GM18868 (cell line): Measurements from ENCODE around the gene ACAP1.
A peak's percentile ranks its signal among the peaks of the same experiment; 100 is the strongest.

Source experiments
- ATAC-seq: cut with Tn5 transposase; IDR thresholded peaks from one replicate; pipeline ENCODE4 v1.9.1; 2021; ENCODE audit warnings: mild to moderate bottlenecking, moderate library complexity; ENCODE audit not compliant: unreplicated experiment

Gene ACAP1

GRCh38 chr17:7336240-7337175 is at the start of gene ACAP1:
TSS of gene ACAP1 (plus strand) at chr17:7336529. CDS start at chr17:7336735, 206 bp downstream.
- peak; percentile 64 for ATAC-seq

GRCh38 chr17:7289256-7290032 is 46.9 kb upstream of the ACAP1 start:
- no peak for ATAC-seq

GRCh38 chr17:7290166-7290565 is 46.2 kb upstream of the ACAP1 start:
- ATAC-seq = no peak

GRCh38 chr17:7290685-7291084 is 45.6 kb upstream of the ACAP1 start:
- ATAC-seq = no peak

- ATAC-seq = no peak
Measured at GRCh38 chr17:7292194-7292593, 44.1 kb upstream of the ACAP1 start.

GRCh38 chr17:7292729-7293128 is 43.6 kb upstream of the ACAP1 start:
- no peak for ATAC-seq

- no peak for ATAC-seq
Measured at GRCh38 chr17:7293159-7293558, 43.2 kb upstream of the ACAP1 start.

- no peak for ATAC-seq
Measured at GRCh38 chr17:7293816-7294613, 42.3 kb upstream of the ACAP1 start.

- ATAC-seq = no peak
Measured at GRCh38 chr17:7294614-7295153, 41.6 kb upstream of the ACAP1 start, which contains the start of gene YBX2. TSS of gene YBX2 (minus strand) at chr17:7294639. CDS start at chr17:7294500, 139 bp downstream.

- ATAC-seq = no peak
Measured at GRCh38 chr17:7295230-7296180, 40.8 kb upstream of the ACAP1 start.

GRCh38 chr17:7296189-7296861 is 40.0 kb upstream of the ACAP1 start:
- ATAC-seq = no peak

GRCh38 chr17:7304179-7304578 is 32.1 kb upstream of the ACAP1 start:
- ATAC-seq = no peak

- peak; percentile 72 for ATAC-seq
Measured at GRCh38 chr17:7306911-7307685, 29.2 kb upstream of the ACAP1 start, which contains the start of gene EIF5A. TSS of gene EIF5A (plus strand) at chr17:7307628. CDS start at chr17:7309636, 2,008 bp downstream.

GRCh38 chr17:7307686-7308624 is 28.4 kb upstream of the ACAP1 start:
- no peak for ATAC-seq

- no peak for ATAC-seq
Measured at GRCh38 chr17:7308625-7309433, 27.5 kb upstream of the ACAP1 start.

GRCh38 chr17:7309628-7310027 is 26.7 kb upstream of the ACAP1 start:
- no peak for ATAC-seq
